ENCODE measurements around the gene HOXA2. TPM values are rescaled to one million over a fixed set of nuclear protein-coding genes. Genes with fewer than 3 reads are reported as not detected.

The HOXA2 gene
- total and polyA plus RNA-seq, 2 of the 8 experiments (the other 6 are each of a cell fraction or from before 2014, with no cell fraction given), result not detected

GRCh38 chr7:27147199-27148030 is 44.9 kb upstream of the HOXA2 start, which contains the start of gene HOXA6:
TSS of gene HOXA6 (minus strand) at chr7:27147774. CDS start at chr7:27147749, 25 bp downstream.
- ChIA-PET CTCF (ENCODE audit: partially characterized antibody) (interaction anchor here (1.0 to 12.5 kb wide), 7 partner anchors 12 to 293 kb away, joined by 3 to 123 read pairs (median 10); partner anchors contain the start of gene HOXA1), POLR2A (ENCODE audit: partially characterized antibody) (no interaction called here)
- Histone ChIP-seq H3K36me3 (ENCODE audit: control insufficient read depth in 2 of 4, insufficient read depth in 4 of 4, low read length in 3 of 4) (peaks cover 0 to 6% (median 0%) of the 10 kb centered on the region in 4 experiments; a peak in 1 of 8 replicates), H3K9ac (replicated peaks in 1 of 4; ENCODE audit: extremely low read depth in 1 of 4, low read depth in 3 of 4, low read length in 3 of 4) (no peak within 1 kb of the TSS), H3K23me2 (ENCODE audit: low read depth, low read length) (peaks cover 11% of the 10 kb centered on the region), H2BK5ac (ENCODE audit: low read depth, low read length) (no peak within 1 kb of the TSS), H2BK12ac (ENCODE audit: low read depth, low read length) (no peak within 1 kb of the TSS), H2AFZ (ENCODE audit: low read length) (no peak within 1 kb of the TSS), H2AK5ac (ENCODE audit: low read depth, low read length) (0 out of 2 replicates have a peak within 1 kb of the TSS, but pooled peaks have one; percentile 10), H3K56ac (replicated peaks; ENCODE audit: insufficient read length, low read depth, low read length) (no peak within 1 kb of the TSS), H2BK20ac (ENCODE audit: low read length) (no peak within 1 kb of the TSS), H3K9me3 (ENCODE audit: insufficient read depth in 2 of 2, low read depth in 1 of 2, low read length in 1 of 2) (peaks cover 0 to 3% of the 10 kb centered on the region in 2 experiments; a peak in 1 of 4 replicates), H3K27me3 (replicated peaks in 1 of 4; ENCODE audit: control insufficient read depth in 3 of 4, extremely low read depth in 1 of 4, insufficient read depth in 3 of 4, low read length in 3 of 4) (peaks cover 96 to 100% (median 99%) of the 10 kb centered on the region in 4 experiments), H4K5ac (ENCODE audit: insufficient read length, low read depth, low read length) (no peak within 1 kb of the TSS), H3K4me1 (replicated peaks in 1 of 4; ENCODE audit: control insufficient read depth in 3 of 4, insufficient read depth in 4 of 4, low read length in 3 of 4) (peaks cover 0 to 9% (median 6%) of the 10 kb centered on the region in 4 experiments; a peak in 5 of 7 replicates), H2BK15ac (ENCODE audit: low read length) (no peak within 1 kb of the TSS), H3K79me2 (ENCODE audit: control insufficient read depth in 1 of 2, insufficient read depth in 2 of 2, low read length in 2 of 2) (no peaks in the 10 kb centered on the region), H3K4me3 (ENCODE audit: extremely low read depth in 1 of 4, insufficient read depth in 2 of 4, low read depth in 3 of 4, low read length in 4 of 4) (peak within 1 kb of the TSS in 1 of 4 experiments; percentile 42; a peak in 3 of 8 replicates), H3K4me2 (ENCODE audit: insufficient read depth in 1 of 2, low read depth in 2 of 2, low read length in 2 of 2) (peak within 1 kb of the TSS; percentile 40 to 59), H3K4ac (replicated peaks; ENCODE audit: insufficient read length, low read depth, low read length) (no peak within 1 kb of the TSS), H2BK120ac (replicated peaks; ENCODE audit: low read depth, low read length) (no peak within 1 kb of the TSS), H3K14ac (ENCODE audit: insufficient read length) (no peak within 1 kb of the TSS), H3K27ac (ENCODE audit: low read depth, low read length) (no peak within 1 kb of the TSS), H3K18ac (ENCODE audit: extremely low read depth, low read length) (no peak within 1 kb of the TSS), H4K20me1 (replicated peaks in 1 of 2; ENCODE audit: control insufficient read depth in 1 of 2, insufficient read depth in 2 of 2, low read length in 2 of 2) (peaks cover 33% of the 10 kb centered on the region in 2 experiments), H3K79me1 (ENCODE audit: low read depth, low read length) (no peaks in the 10 kb centered on the region), H4K91ac (replicated peaks; ENCODE audit: insufficient read length, low read length) (no peak within 1 kb of the TSS), H3K23ac (ENCODE audit: insufficient read length) (no peak within 1 kb of the TSS), H4K8ac (ENCODE audit: extremely low read depth, insufficient read depth, low read length) (no peak within 1 kb of the TSS)
- FAIRE-seq (no peak), DNase-seq (ENCODE audit: low read depth in 1 of 2, low spot score in 2 of 2) (peak in 1 of 2 experiments; percentile 56)
- 17% methylated on average over 39 of the region's 63 CpGs; no CpG with 5 or more reads in 1 of the 2 experiments for WGBS, 2 experiments (ENCODE audit: extremely low coverage in 1 of 2, insufficient coverage in 1 of 2, insufficient read length in 1 of 2, insufficient replicate concordance in 2 of 2, low coverage in 1 of 2, low lambda C conversion rate in 2 of 2, missing lambda C conversion rate in 1 of 2)
- TF ChIP-seq SUZ12 (IDR thresholded peaks at IDR 0.05; ENCODE audit: low read length), result peak; percentile 71
- no peak for TF ChIP-seq BCL11A (IDR thresholded peaks at IDR 0.05; ENCODE audit: low read depth in 2 of 2, low read length in 2 of 2)
- TF ChIP-seq CREB1 (IDR thresholded peaks at IDR 0.05), result 0 out of 2 replicates have a peak, but pooled peaks have one; percentile 5
- TF ChIP-seq PHF8 (conservative IDR thresholded peaks at IDR 0.05; ENCODE audit: low read depth, low read length), result no peak
- peak; percentile 92 for TF ChIP-seq EZH2 (IDR thresholded peaks at IDR 0.05; ENCODE audit: low read depth, low read length, severe bottlenecking)
- TF ChIP-seq RNF2 (IDR thresholded peaks at IDR 0.05; ENCODE audit: borderline replicate concordance, low read depth, low read length, missing control alignments, poor library complexity, severe bottlenecking), result peak; percentile 62
- no peak for TF ChIP-seq MAX (IDR thresholded peaks at IDR 0.05)
- peak; percentile 46; the same call in 1 of the 2 replicates for TF ChIP-seq USF2 (IDR thresholded peaks at IDR 0.05; ENCODE audit: low read length)
- TF ChIP-seq CHD1 (IDR thresholded peaks at IDR 0.05; ENCODE audit: low read depth, low read length), result no peak
